Spleen (tissue), 11 donors: ENCODE measurements around the gene PCDHGC4. TPM values are rescaled to one million over a fixed set of nuclear protein-coding genes. Genes with fewer than 3 reads are reported as not detected.
A peak's percentile ranks its signal among the peaks of the same experiment; 100 is the strongest.

Experiments
- DNase-seq: peaks from one replicate; pipeline ENCODE4 v3.0.0-alpha.2; 2020
- H3K27ac ChIP-seq, 8 donors: fragments of 200-600 bp; sonication (generic) in 7 of 8; 1 replicate in 4 of 8; 2 replicates in 4 of 8; pipeline versions ENCODE4 v1.5.0 to v1.8.0; 2016 to 2021; ENCODE audit warnings: inconsistent platforms in 4 of 8, mild to moderate bottlenecking in 4 of 8, moderate library complexity in 1 of 8
- H3K27me3 ChIP-seq, 7 donors: fragments of 200-600 bp; sonication (generic) in 6 of 7; replicated peaks in 1 of 7; 1 replicate in 4 of 7; 2 replicates in 3 of 7; pipeline versions ENCODE4 v1.5.0 to v1.8.0; 2016 to 2021; ENCODE audit warnings: inconsistent platforms in 3 of 7, mild to moderate bottlenecking in 1 of 7
- H3K36me3 ChIP-seq, 6 donors: fragments of 200-600 bp; sonication (generic) in 5 of 6; 1 replicate in 4 of 6; 2 replicates in 2 of 6; pipeline versions ENCODE4 v1.5.0 to v1.8.0; 2016 to 2021; ENCODE audit warnings: inconsistent platforms in 2 of 6
- H3K4me1 ChIP-seq, 6 donors: fragments of 200-600 bp; sonication (generic) in 5 of 6; 1 replicate in 3 of 6; 2 replicates in 3 of 6; pipeline versions ENCODE4 v1.5.0 to v1.8.0; 2016 to 2021; ENCODE audit warnings: inconsistent platforms in 3 of 6
- H3K4me3 ChIP-seq, 8 donors: fragments of 200-600 bp; sonication (generic) in 7 of 8; 1 replicate in 4 of 8; 2 replicates in 4 of 8; pipeline versions ENCODE4 v1.5.0 to v1.8.0; 2016 to 2021; ENCODE audit warnings: inconsistent platforms in 4 of 8, mild to moderate bottlenecking in 4 of 8, moderate library complexity in 2 of 8
- H3K9me3 ChIP-seq, 8 donors: fragments of 200-600 bp; sonication (generic) in 7 of 8; 1 replicate in 4 of 8; 2 replicates in 4 of 8; pipeline versions ENCODE4 v1.5.0 to v1.8.0; 2016 to 2021; ENCODE audit warnings: inconsistent platforms in 4 of 8
- POLR2A ChIP-seq, 3 donors: fragments of 450-650 bp; IDR thresholded peaks; one replicate each; pipeline ENCODE4 v1.5.1; 2017; ENCODE audit warnings: antibody characterized with exemption in 3 of 3, mild to moderate bottlenecking in 1 of 3
- POLR2AphosphoS5 ChIP-seq, 3 donors: sonication (generic); formaldehyde crosslinking; IDR thresholded peaks; one replicate each; pipeline ENCODE4 v1.5.1; 2017; ENCODE audit warnings: antibody characterized with exemption in 3 of 3
- WGBS, 5 donors: extraction: QIAGEN DNeasy Blood & Tissue Kit in 3 of 5; methylation state at CpG; one replicate each; pipeline versions ENCODE4 v1.1.5 to v1.1.7; 2013 to 2018; 5-methylcytosine and 5-hydroxymethylcytosine counted together
- intact Hi-C: fragments of 100-400 bp; cut with DNase I; formaldehyde crosslinking; loops from one replicate; pipeline ENCODE4 v1.15.0; 2023; ENCODE audit warnings: low total_unique reads
- polyA plus RNA-seq, 3 donors: library from polyadenylated mRNA; stranded (reverse); fragments of 200-250 nt; gene quantifications; one replicate each; pipeline ENCODE4 v1.2.1, GENCODE V29; 2013
- total RNA-seq, 7 donors: library from RNA; depleted of rRNA in 3 of 7; stranded (reverse); fragments of >200 nt in 3 of 7; fragmentation: NEBNext Ultra II Directional in 4 of 7; extraction: Animal tissue kit (Norgen Biotek cat#: 25700) in 4 of 7; gene quantifications; one replicate each; pipeline versions ENCODE4 v1.1.0 to v1.2.1, GENCODE V29; 2016 to 2021
- TF ChIP-seq, protein P1 (sequence below), 11 experiments: fragments of 200-600 bp in 7 of 11; fragments of 450-650 bp in 4 of 11; sonication (generic) in 4 of 11; IDR thresholded peaks in 8 of 11; conservative IDR thresholded peaks in 3 of 11; 1 replicate in 7 of 11; 2 replicates in 4 of 11; pipeline versions ENCODE4 v1.4.0 to v1.8.0; 2016 to 2021; ENCODE audit warnings: antibody characterized with exemption in 11 of 11, inconsistent platforms in 4 of 11, mild to moderate bottlenecking in 1 of 11
- donor health status: healthy with polysubstance abuse.
- donor health status: DM: no; HTN: no; CAD: no; lungs with moderate emphysema.
- donor health status: DM: no; HTN: no; CAD: no.
- donor health status: Bipolar disorder and iron deficiency.
- donor health status: healthy.
- donor health status: DM: no; HTN: no; CAD: no.
- donor health status: DM: yes; HTN: yes; CAD: no.

Gene PCDHGC4
- total and polyA plus RNA-seq, 10 donors: 0.03 to 3.9 (median 1.4) TPM; not detected in 1

- Histone ChIP-seq H3K4me3 (no peak overlapping the region), H3K4me1 (peaks cover 10 to 100% (median 51%) of the 10 kb centered on the region in 6 donors), H3K36me3 (peaks cover 0 to 100% (median 54%) of the 10 kb centered on the region in 6 donors), H3K27me3 (no peaks in the 10 kb centered on the region), H3K27ac (peak overlapping the region in 5 of 8 donors; percentile 33 to 68 (median 53)), H3K9me3 (no peaks in the 10 kb centered on the region)
- intact Hi-C loops: no loop called here
- TF ChIP-seq, protein P1, sequence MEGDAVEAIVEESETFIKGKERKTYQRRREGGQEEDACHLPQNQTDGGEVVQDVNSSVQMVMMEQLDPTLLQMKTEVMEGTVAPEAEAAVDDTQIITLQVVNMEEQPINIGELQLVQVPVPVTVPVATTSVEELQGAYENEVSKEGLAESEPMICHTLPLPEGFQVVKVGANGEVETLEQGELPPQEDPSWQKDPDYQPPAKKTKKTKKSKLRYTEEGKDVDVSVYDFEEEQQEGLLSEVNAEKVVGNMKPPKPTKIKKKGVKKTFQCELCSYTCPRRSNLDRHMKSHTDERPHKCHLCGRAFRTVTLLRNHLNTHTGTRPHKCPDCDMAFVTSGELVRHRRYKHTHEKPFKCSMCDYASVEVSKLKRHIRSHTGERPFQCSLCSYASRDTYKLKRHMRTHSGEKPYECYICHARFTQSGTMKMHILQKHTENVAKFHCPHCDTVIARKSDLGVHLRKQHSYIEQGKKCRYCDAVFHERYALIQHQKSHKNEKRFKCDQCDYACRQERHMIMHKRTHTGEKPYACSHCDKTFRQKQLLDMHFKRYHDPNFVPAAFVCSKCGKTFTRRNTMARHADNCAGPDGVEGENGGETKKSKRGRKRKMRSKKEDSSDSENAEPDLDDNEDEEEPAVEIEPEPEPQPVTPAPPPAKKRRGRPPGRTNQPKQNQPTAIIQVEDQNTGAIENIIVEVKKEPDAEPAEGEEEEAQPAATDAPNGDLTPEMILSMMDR (IDR thresholded peaks at IDR 0.05 in 8 of 11, conservative IDR thresholded peaks at IDR 0.05 in 3 of 11): no peak
- TF ChIP-seq POLR2AphosphoS5 (IDR thresholded peaks at IDR 0.05) (no peak), POLR2A (IDR thresholded peaks at IDR 0.05) (no peak)
- no peak for DNase-seq
- 54 to 81% (median 67%) methylated on average over 3 of the region's 3 CpGs for WGBS, 5 donors
Measured at GRCh38 chr5:141519605-141520565, 35.1 kb downstream of the PCDHGC4 start.

GRCh38 chr5:141521244-141521781, 36.5 kb downstream of the PCDHGC4 start:
- Histone ChIP-seq H3K9me3 (no peaks in the 10 kb centered on the region), H3K27ac (peak overlapping the region in 7 of 8 donors; percentile 3 to 68 (median 48)), H3K4me3 (no peak overlapping the region), H3K27me3 (no peaks in the 10 kb centered on the region), H3K4me1 (peaks cover 11 to 97% (median 42%) of the 10 kb centered on the region in 6 donors), H3K36me3 (peaks cover 0 to 100% (median 58%) of the 10 kb centered on the region in 6 donors)
- WGBS, 5 donors: 58 to 72% (median 65%) methylated on average over 2 of the region's 2 CpGs
- TF ChIP-seq POLR2AphosphoS5 (IDR thresholded peaks at IDR 0.05) (no peak), POLR2A (IDR thresholded peaks at IDR 0.05) (no peak)
- TF ChIP-seq, protein P1 (IDR thresholded peaks at IDR 0.05 in 8 of 11, conservative IDR thresholded peaks at IDR 0.05 in 3 of 11): no peak
- DNase-seq: no peak
- intact Hi-C loops: no loop called here

DNA sequence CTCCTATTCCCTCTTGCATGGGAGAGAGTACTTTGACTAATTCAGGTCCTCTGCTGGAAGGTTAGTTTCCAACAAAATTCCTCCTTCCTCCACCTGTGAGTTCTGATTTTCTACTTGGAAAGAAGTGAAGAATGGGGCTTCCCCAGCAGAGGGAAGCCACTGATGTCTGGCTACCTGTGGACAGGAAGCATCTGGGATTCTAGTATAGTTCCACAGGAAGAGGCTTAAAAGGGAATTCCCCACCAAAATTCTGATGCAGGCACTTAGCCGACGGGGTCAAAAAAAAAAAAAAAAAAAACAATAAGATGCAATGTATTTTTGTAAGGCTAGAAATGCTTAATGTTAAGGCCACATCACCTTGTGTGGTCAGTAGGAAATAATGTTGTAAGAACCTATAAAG, 37.5 kb downstream of the PCDHGC4 start:
- Histone ChIP-seq H3K27ac (peak overlapping the region in 4 of 8 donors; percentile 43 to 68 (median 50)), H3K9me3 (no peaks in the 10 kb centered on the region), H3K4me3 (no peak overlapping the region), H3K36me3 (peaks cover 0 to 100% (median 58%) of the 10 kb centered on the region in 6 donors), H3K27me3 (no peaks in the 10 kb centered on the region), H3K4me1 (peaks cover 11 to 87% (median 36%) of the 10 kb centered on the region in 6 donors)
- intact Hi-C loops: no loop called here
- no peak for DNase-seq
- TF ChIP-seq POLR2A (IDR thresholded peaks at IDR 0.05) (no peak), POLR2AphosphoS5 (IDR thresholded peaks at IDR 0.05) (no peak)
- TF ChIP-seq, protein P1 (IDR thresholded peaks at IDR 0.05 in 8 of 11, conservative IDR thresholded peaks at IDR 0.05 in 3 of 11): no peak
- 3 to 13% (median 4%) methylated on average over 2 of the region's 2 CpGs for WGBS, 5 donors

- H3K36me3 ChIP-seq: peaks cover 0 to 100% (median 62%) of the 10 kb centered on the region in 6 donors
- peaks cover 11 to 70% (median 37%) of the 10 kb centered on the region in 6 donors for H3K4me1 ChIP-seq
- H3K4me3 ChIP-seq: no peak overlapping the region
- no peaks in the 10 kb centered on the region for H3K27me3 ChIP-seq
- WGBS, 5 donors: 90 to 94% (median 92%) methylated on average over 8 of the region's 8 CpGs
- no peak for DNase-seq
- intact Hi-C loops: no loop called here
- H3K27ac ChIP-seq: peak overlapping the region in 1 of 8 donors; percentile 68
- no peaks in the 10 kb centered on the region for H3K9me3 ChIP-seq
- no peak for TF ChIP-seq POLR2A (IDR thresholded peaks at IDR 0.05)
- TF ChIP-seq, protein P1 (IDR thresholded peaks at IDR 0.05 in 8 of 11, conservative IDR thresholded peaks at IDR 0.05 in 3 of 11): no peak
- TF ChIP-seq POLR2AphosphoS5 (IDR thresholded peaks at IDR 0.05): no peak
Measured at GRCh38 chr5:141523991-141524390, 39.2 kb downstream of the PCDHGC4 start.
